ENCODE results near the gene OR51B5.
"Not testable (repeated sequence)": the region's sequence is repeated elsewhere in the genome, so short reads cannot be mapped to it uniquely, and the experiment has no call there.

OR51B5 gene

GRCh38 chr11:5343474-5344335 is at the start of gene OR51B5:
TSS of gene OR51B5 (minus strand) at chr11:5343524. CDS start at chr11:5343524, 0 bp downstream.
- no peak for DNase-seq

GRCh38 chr11:5390210-5390609 is 46.9 kb upstream of the OR51B5 start:
- no peak for DNase-seq

- no peak for DNase-seq
Measured at GRCh38 chr11:5384335-5384734, 41.0 kb upstream of the OR51B5 start.

- DNase-seq, result no peak
Measured at GRCh38 chr11:5383576-5383975, 40.3 kb upstream of the OR51B5 start, which contains the start of gene OR51M1. TSS of gene OR51M1 (plus strand) at chr11:5383812. CDS start at chr11:5389399, 5,587 bp downstream.

- DNase-seq, result peak; percentile 39
Measured at GRCh38 chr11:5380740-5381342, 37.5 kb upstream of the OR51B5 start.

GRCh38 chr11:5369789-5370188 is 26.5 kb upstream of the OR51B5 start:
- peak; percentile 25 for DNase-seq

- no peak for DNase-seq
Measured at GRCh38 chr11:5368502-5369043, 25.2 kb upstream of the OR51B5 start.

- DNase-seq, result peak; percentile 59
Measured at GRCh38 chr11:5367448-5368074, 24.2 kb upstream of the OR51B5 start.

GRCh38 chr11:5366856-5367255 is 23.5 kb upstream of the OR51B5 start:
- DNase-seq, result no peak

GRCh38 chr11:5366365-5366764 is 23.0 kb upstream of the OR51B5 start:
- not testable (repeated sequence) for DNase-seq

GRCh38 chr11:5364214-5364613 is 20.9 kb upstream of the OR51B5 start:
- no peak for DNase-seq

- no peak for DNase-seq
Measured at GRCh38 chr11:5363679-5364078, 20.4 kb upstream of the OR51B5 start.

GRCh38 chr11:5362017-5362625 is 18.8 kb upstream of the OR51B5 start:
- DNase-seq, result no peak

GRCh38 chr11:5356031-5356430 is 12.7 kb upstream of the OR51B5 start:
- DNase-seq, result not testable (repeated sequence)

GRCh38 chr11:5351208-5351607 is 7.9 kb upstream of the OR51B5 start, which contains the start of gene OR51B6:
TSS of gene OR51B6 (plus strand) at chr11:5351508. CDS start at chr11:5351508, 0 bp downstream.
- DNase-seq, result no peak

- no peak for DNase-seq
Measured at GRCh38 chr11:5349550-5349949, 6.2 kb upstream of the OR51B5 start.

- DNase-seq, result no peak
Measured at GRCh38 chr11:5348551-5349194, 5.3 kb upstream of the OR51B5 start.

GRCh38 chr11:5345831-5346230 is 2.5 kb upstream of the OR51B5 start:
- DNase-seq, result no peak

- no peak for DNase-seq
Measured at GRCh38 chr11:5339771-5340322, 3.5 kb downstream of the OR51B5 start.

GRCh38 chr11:5337253-5337652 is 6.1 kb downstream of the OR51B5 start:
- DNase-seq, result not testable (repeated sequence)

- no peak for DNase-seq
Measured at GRCh38 chr11:5336331-5336730, 7.0 kb downstream of the OR51B5 start.

GRCh38 chr11:5335170-5335569 is 8.2 kb downstream of the OR51B5 start:
- DNase-seq, result no peak
